ENCODE measurements around the gene SERPINB4.

DNA sequence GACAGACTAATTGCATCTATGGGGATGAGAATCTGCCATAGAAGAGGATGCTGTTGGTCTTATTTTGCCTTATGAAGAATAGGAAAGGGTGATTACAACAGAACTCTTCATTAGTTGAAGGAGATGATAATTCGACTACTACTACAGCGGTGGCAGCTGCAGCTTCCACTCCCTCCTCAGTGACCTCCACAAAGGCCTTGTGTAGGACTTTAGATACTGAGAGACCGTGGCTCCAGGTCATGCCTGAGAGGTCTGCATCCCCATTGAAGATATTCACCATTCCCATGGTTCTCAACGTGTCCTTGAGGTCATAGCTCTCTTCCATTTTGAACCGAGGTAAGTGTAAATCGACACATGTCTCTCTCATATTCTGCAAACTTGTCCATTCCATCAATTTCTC lies 6.4 kb downstream of the SERPINB4 start:
- TF ChIP-seq CTCF (IDR thresholded peaks at IDR 0.05) (no peak), POLR2A (IDR thresholded peaks at IDR 0.05) (no peak)
